Measurements from ENCODE around the gene LYPD6. TPM values are rescaled to one million over a fixed set of nuclear protein-coding genes. Genes with fewer than 3 reads are reported as not detected.

Gene LYPD6
- total RNA-seq, 1 donor from 2014 or later = 0.26 TPM

DNA sequence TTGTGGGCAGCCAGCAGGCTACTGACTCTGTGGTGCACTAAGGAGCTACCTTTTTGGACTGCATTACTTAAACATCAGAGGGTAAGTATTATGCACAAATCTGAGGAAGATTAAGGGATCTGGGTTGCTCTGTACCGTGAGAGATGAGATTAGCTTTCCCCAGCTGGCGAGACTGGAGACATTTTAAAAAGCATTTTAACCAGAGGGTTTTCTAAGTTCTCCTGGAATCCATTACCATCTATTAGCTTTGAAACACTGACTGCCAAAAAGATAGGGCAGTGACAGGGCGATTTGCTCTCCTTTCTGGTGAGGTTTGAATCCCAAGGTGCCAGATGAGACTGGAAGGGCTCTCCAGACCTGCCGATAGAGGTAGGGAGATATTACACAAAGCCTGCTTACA is 63.2 kb downstream of the LYPD6 start:
- DNase-seq (ENCODE audit: low read depth) (no peak), FAIRE-seq (no peak)
- no peak overlapping the region for H3K4me3 ChIP-seq (ENCODE audit: low read depth, low read length)
- no peaks in the 10 kb centered on the region for H3K36me3 ChIP-seq (ENCODE audit: control insufficient read depth, insufficient read depth, low read length)
- no peaks in the 10 kb centered on the region for H3K27me3 ChIP-seq (ENCODE audit: control insufficient read depth, insufficient read depth, low read length)
- TF ChIP-seq, protein P1, sequence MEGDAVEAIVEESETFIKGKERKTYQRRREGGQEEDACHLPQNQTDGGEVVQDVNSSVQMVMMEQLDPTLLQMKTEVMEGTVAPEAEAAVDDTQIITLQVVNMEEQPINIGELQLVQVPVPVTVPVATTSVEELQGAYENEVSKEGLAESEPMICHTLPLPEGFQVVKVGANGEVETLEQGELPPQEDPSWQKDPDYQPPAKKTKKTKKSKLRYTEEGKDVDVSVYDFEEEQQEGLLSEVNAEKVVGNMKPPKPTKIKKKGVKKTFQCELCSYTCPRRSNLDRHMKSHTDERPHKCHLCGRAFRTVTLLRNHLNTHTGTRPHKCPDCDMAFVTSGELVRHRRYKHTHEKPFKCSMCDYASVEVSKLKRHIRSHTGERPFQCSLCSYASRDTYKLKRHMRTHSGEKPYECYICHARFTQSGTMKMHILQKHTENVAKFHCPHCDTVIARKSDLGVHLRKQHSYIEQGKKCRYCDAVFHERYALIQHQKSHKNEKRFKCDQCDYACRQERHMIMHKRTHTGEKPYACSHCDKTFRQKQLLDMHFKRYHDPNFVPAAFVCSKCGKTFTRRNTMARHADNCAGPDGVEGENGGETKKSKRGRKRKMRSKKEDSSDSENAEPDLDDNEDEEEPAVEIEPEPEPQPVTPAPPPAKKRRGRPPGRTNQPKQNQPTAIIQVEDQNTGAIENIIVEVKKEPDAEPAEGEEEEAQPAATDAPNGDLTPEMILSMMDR (IDR thresholded peaks at IDR 0.05; ENCODE audit: insufficient read depth, low read length, severe bottlenecking) = no peak

DNA sequence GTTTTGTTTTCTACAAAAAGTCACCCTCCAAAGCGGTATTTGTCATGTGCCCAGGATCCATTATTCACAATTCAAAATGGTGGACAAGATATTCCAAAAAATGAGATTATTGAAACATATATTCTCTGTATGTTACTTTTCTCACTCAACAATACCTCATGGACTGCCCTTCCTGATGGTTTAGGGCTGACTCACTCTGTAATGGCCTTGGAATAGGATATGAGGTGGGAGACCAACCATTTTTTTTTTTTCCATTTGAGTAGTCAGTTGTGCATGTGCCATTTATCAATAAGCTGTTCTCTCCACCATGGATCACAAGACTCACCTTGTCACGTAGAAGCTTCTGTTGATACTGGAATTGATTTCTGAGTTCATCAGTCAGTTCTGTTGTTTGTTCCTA is 64.5 kb downstream of the LYPD6 start:
- TF ChIP-seq, protein P1 (IDR thresholded peaks at IDR 0.05; ENCODE audit: insufficient read depth, low read length, severe bottlenecking) = no peak
- peak; percentile 44 for DNase-seq (ENCODE audit: low read depth)
- H3K36me3 ChIP-seq (ENCODE audit: control insufficient read depth, insufficient read depth, low read length) = no peaks in the 10 kb centered on the region
- no peak for FAIRE-seq
- no peak overlapping the region for H3K4me3 ChIP-seq (ENCODE audit: low read depth, low read length)
- no peaks in the 10 kb centered on the region for H3K27me3 ChIP-seq (ENCODE audit: control insufficient read depth, insufficient read depth, low read length)

DNA sequence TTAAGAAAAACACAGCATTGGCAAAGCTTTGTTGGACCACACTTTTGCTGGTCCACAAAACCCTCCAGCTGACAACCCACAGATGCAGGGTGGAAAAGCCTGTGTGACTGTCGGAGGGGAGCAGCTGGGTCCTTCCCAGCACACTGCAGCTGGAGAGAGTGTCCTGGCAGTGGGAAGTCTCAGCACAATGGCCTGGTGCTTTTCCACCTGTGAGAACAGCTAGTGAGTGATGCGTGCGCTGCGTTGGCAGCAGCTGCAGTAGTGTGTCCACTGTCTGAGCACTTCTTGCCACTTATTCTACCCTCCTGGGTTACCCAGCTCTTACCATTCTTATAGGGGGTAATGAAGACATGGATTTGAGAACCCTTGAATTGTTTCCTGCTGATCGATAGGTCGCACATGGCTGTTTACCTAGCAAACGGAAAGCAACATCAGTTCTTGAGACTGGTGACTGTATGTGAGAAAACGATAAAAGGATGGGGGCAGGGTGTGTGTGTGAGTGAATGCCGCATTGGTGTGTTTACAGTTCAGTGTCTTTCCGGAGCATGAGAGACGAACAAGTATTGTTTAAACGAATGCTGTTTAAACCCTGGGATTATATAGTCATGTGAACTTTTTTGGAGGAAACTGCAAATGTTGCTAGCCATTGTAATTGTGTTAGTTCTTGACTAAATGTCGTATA is 69.7 kb downstream of the LYPD6 start:
- Histone ChIP-seq H3K36me3 (ENCODE audit: control insufficient read depth, insufficient read depth, low read length) (no peaks in the 10 kb centered on the region), H3K4me3 (ENCODE audit: low read depth, low read length) (no peak overlapping the region), H3K27me3 (ENCODE audit: control insufficient read depth, insufficient read depth, low read length) (no peaks in the 10 kb centered on the region)
- TF ChIP-seq, protein P1 (IDR thresholded peaks at IDR 0.05; ENCODE audit: insufficient read depth, low read length, severe bottlenecking) = no peak
- FAIRE-seq = no peak
- DNase-seq (ENCODE audit: low read depth) = no peak

DNA sequence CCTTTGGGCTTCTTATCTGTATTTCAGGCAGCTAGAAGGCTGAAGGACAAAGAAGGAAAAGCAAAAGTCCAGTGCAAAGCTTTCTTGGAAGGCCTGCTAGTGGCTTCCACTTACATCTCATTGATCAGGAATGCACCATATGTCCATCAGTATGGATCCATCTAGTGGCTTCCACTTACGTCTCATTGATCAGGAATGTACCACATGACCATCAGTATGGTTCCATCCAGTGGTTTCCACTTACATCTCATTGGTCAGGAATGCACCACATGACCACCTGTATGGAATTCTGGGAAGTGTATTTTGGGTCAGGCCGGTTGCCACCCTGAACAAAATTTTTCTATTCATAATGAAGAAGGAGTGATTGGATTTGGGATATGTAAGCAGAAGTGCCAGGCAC is 70.6 kb downstream of the LYPD6 start:
- DNase-seq (ENCODE audit: low read depth) (no peak), FAIRE-seq (peak; percentile 60)
- TF ChIP-seq, protein P1 (IDR thresholded peaks at IDR 0.05; ENCODE audit: insufficient read depth, low read length, severe bottlenecking) = no peak
- no peaks in the 10 kb centered on the region for H3K36me3 ChIP-seq (ENCODE audit: control insufficient read depth, insufficient read depth, low read length)
- no peaks in the 10 kb centered on the region for H3K27me3 ChIP-seq (ENCODE audit: control insufficient read depth, insufficient read depth, low read length)
- H3K4me3 ChIP-seq (ENCODE audit: low read depth, low read length) = no peak overlapping the region

DNA sequence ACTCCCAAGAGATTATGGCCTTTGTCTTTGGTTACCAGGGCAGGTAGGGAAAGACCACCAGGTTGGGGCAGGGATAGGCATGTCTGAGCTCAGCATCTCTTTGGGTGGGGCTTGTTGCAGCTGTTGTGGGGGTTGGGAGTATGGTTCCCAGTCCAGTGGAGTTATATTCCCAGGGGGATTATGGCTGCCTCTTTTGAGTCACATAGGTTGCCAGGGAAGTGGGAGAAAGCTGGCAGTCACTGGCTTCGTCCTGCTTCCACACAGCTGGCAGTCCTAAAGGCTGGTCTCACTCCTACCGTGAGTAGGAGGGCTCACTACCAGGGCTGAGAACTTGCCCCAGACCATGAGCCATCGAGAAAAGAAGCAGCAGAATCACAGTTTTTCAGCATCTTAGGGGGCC is 79.1 kb downstream of the LYPD6 start:
- TF ChIP-seq, protein P1 (IDR thresholded peaks at IDR 0.05; ENCODE audit: insufficient read depth, low read length, severe bottlenecking) = no peak

More for the DNA sequence above, 79.1 kb downstream of the LYPD6 start:
- H3K4me3 ChIP-seq (ENCODE audit: low read depth, low read length) = no peak overlapping the region
- H3K36me3 ChIP-seq (ENCODE audit: control insufficient read depth, insufficient read depth, low read length) = no peaks in the 10 kb centered on the region
- no peaks in the 10 kb centered on the region for H3K27me3 ChIP-seq (ENCODE audit: control insufficient read depth, insufficient read depth, low read length)
- FAIRE-seq (no peak), DNase-seq (ENCODE audit: low read depth) (no peak)
